NK-92 (cell line): ENCODE results near the gene IQGAP3.
"Not testable (repeated sequence)": the region's sequence is repeated elsewhere in the genome, so short reads cannot be mapped to it uniquely, and the experiment has no call there.

Experiments used
- DNase-seq: peaks from one replicate; lab custom pipeline; 2025; ENCODE audit not compliant: unreplicated experiment; lab: John Stamatoyannopoulos, UW

Gene IQGAP3

GRCh38 chr1:156571919-156572662, at the start of gene IQGAP3:
IQGAP3 (minus strand) TSS chr1:156572565; CDS start chr1:156572529, 36 bp downstream.
- DNase-seq: no peak

- no peak for DNase-seq
These were observed 47.2 kb upstream of the IQGAP3 start for GRCh38 chr1:156619582-156619955.

GRCh38 chr1:156618853-156619581, 46.7 kb upstream of the IQGAP3 start, which contains the start of gene HAPLN2:
HAPLN2 (plus strand) TSS chr1:156619415; CDS start chr1:156623491, 4,076 bp downstream.
- no peak for DNase-seq

- no peak for DNase-seq
These were observed 44.1 kb upstream of the IQGAP3 start for GRCh38 chr1:156616463-156616862.

- no peak for DNase-seq
These were observed 43.6 kb upstream of the IQGAP3 start for GRCh38 chr1:156615946-156616345.

GRCh38 chr1:156612666-156613065, 40.3 kb upstream of the IQGAP3 start:
- no peak for DNase-seq

GRCh38 chr1:156610072-156610471, 37.7 kb upstream of the IQGAP3 start:
- not testable (repeated sequence) for DNase-seq

GRCh38 chr1:156608981-156609380, 36.6 kb upstream of the IQGAP3 start:
- DNase-seq: no peak

GRCh38 chr1:156608036-156608674, 35.8 kb upstream of the IQGAP3 start:
- DNase-seq: no peak

- DNase-seq: not testable (repeated sequence)
These were observed 35.0 kb upstream of the IQGAP3 start for GRCh38 chr1:156607344-156607743.

GRCh38 chr1:156602557-156602993, 30.2 kb upstream of the IQGAP3 start:
- no peak for DNase-seq

GRCh38 chr1:156601892-156602291, 29.5 kb upstream of the IQGAP3 start:
- no peak for DNase-seq

GRCh38 chr1:156601122-156601830, 28.9 kb upstream of the IQGAP3 start, which contains the start of gene GPATCH4:
GPATCH4 (minus strand) TSS chr1:156601479.
- peak; percentile 18 for DNase-seq

- no peak for DNase-seq
These were observed 28.4 kb upstream of the IQGAP3 start for GRCh38 chr1:156600733-156601121.

- no peak for DNase-seq
These were observed 27.4 kb upstream of the IQGAP3 start for GRCh38 chr1:156599811-156600210.

GRCh38 chr1:156598731-156599432, 26.5 kb upstream of the IQGAP3 start:
- no peak for DNase-seq

GRCh38 chr1:156598125-156598524, 25.8 kb upstream of the IQGAP3 start:
- DNase-seq: no peak

GRCh38 chr1:156596426-156596825, 24.1 kb upstream of the IQGAP3 start:
- DNase-seq: no peak

- DNase-seq: no peak
These were observed 22.7 kb upstream of the IQGAP3 start for GRCh38 chr1:156595016-156595415.

GRCh38 chr1:156594190-156594589, 21.8 kb upstream of the IQGAP3 start:
- DNase-seq: no peak

- DNase-seq: no peak
These were observed 21.3 kb upstream of the IQGAP3 start for GRCh38 chr1:156593661-156593989.
